Adrenal gland (tissue), 12 donors: ENCODE data around the gene TMEM175. TPM values are rescaled to one million over a fixed set of nuclear protein-coding genes. Genes with fewer than 3 reads are reported as not detected.
A peak's percentile ranks its signal among the peaks of the same experiment; 100 is the strongest.
"Not testable (repeated sequence)": the region's sequence is repeated elsewhere in the genome, so short reads cannot be mapped to it uniquely, and the experiment has no call there.

Source experiments
- DNase-seq, 7 donors: peaks; one replicate each; pipeline ENCODE4 v3.0.0-alpha.2; 2019 to 2020
- H3K27ac ChIP-seq, 5 donors: fragments of 200-600 bp; sonication (generic) in 4 of 5; 1 replicate in 3 of 5; 2 replicates in 2 of 5; pipeline versions ENCODE4 v1.5.1 to v1.8.0; 2016 to 2020; ENCODE audit warnings: mild to moderate bottlenecking in 1 of 5
- H3K27me3 ChIP-seq: fragments of 200-600 bp; 2 replicates; pipeline ENCODE4 v1.8.0; 2021
- H3K36me3 ChIP-seq, 2 donors: fragments of 200-600 bp; replicated peaks in 1 of 2; 1 replicate in 1 of 2; 2 replicates in 1 of 2; pipeline versions ENCODE4 v1.5.1 to v1.8.0; 2018 to 2022
- H3K4me1 ChIP-seq, 2 donors: fragments of 200-600 bp; replicated peaks in 1 of 2; 1 replicate in 1 of 2; 2 replicates in 1 of 2; pipeline versions ENCODE4 v1.5.1 to v1.8.0; 2018 to 2021
- H3K4me3 ChIP-seq, 4 donors: fragments of 200-600 bp; sonication (generic) in 3 of 4; one replicate each; pipeline ENCODE4 v1.5.1; 2016 to 2018
- H3K9me3 ChIP-seq, 3 donors: fragments of 200-600 bp; sonication (generic) in 1 of 3; replicated peaks in 1 of 3; 1 replicate in 2 of 3; 2 replicates in 1 of 3; pipeline versions ENCODE4 v1.5.1 to v1.8.0; 2016 to 2021
- CTCF ChIP-seq, 6 experiments: fragments of 450-650 bp in 4 of 6; fragments of 200-600 bp in 2 of 6; sonication (generic) in 1 of 6; IDR thresholded peaks; 1 replicate in 5 of 6; 2 replicates in 1 of 6; pipeline versions ENCODE4 v1.5.1 to v1.8.0; 2016 to 2021; ENCODE audit warnings: antibody characterized with exemption in 6 of 6, mild to moderate bottlenecking in 2 of 6, moderate library complexity in 1 of 6
- POLR2A ChIP-seq, 2 donors: fragments of 450-650 bp; IDR thresholded peaks; one replicate each; pipeline ENCODE4 v1.6.1; 2017; ENCODE audit warnings: antibody characterized with exemption in 2 of 2, mild to moderate bottlenecking in 2 of 2, moderate library complexity in 1 of 2
- WGBS, 4 donors: extraction: QIAGEN DNeasy Blood & Tissue Kit in 2 of 4; methylation state at CpG; one replicate each; pipeline versions ENCODE4 v1.1.5 to v1.1.7; 2013 to 2017; 5-methylcytosine and 5-hydroxymethylcytosine counted together
- intact Hi-C, 2 donors: fragments of 100-400 bp; cut with DNase I; formaldehyde crosslinking; loops; one replicate each; pipeline versions ENCODE4 v1.14.1 to v1.15.0; 2022 to 2023
- polyA plus RNA-seq, 3 donors: library from polyadenylated mRNA; stranded (reverse); fragments of 200-250 nt in 2 of 3; fragments of 350-450 nt in 1 of 3; fragmentation: Illumina TruSeq in 1 of 3; extraction: RNeasy Lipid Tissue Mini Kit (QIAGEN cat#74804) in 1 of 3; gene quantifications; one replicate each; pipeline ENCODE4 v1.2.3, GENCODE V29; 2013 to 2014
- total RNA-seq, 9 donors: library from RNA; depleted of rRNA in 4 of 9; stranded (reverse); fragments of >200 nt in 4 of 9; fragments of 120-200 nt in 1 of 9; fragmentation: NEBNext Ultra II Directional in 1 of 9; extraction: Animal tissue kit (Norgen Biotek cat#: 25700) in 1 of 9; gene quantifications; one replicate each; pipeline versions ENCODE4 v1.1.0 to v1.2.4, GENCODE V29; 2013 to 2023
- donor health status: healthy with polysubstance abuse.
- donor health status: Bipolar disorder and iron deficiency.
- donor health status: DM: yes; HTN: yes; CAD: no.
- donor health status: DM: no; HTN: no; CAD: no.
- donor health status: DM: no; HTN: no; CAD: no.
- donor health status: DM: yes; HTN: yes; CAD: no.

Gene TMEM175
- total and polyA plus RNA-seq, 12 donors: 20.2 to 142 (median 47.9) TPM

GRCh38 chr4:926538-926937 is 5.7 kb upstream of the TMEM175 start:
- Histone ChIP-seq H3K4me1 (peaks cover 5 to 44% of the 10 kb centered on the region in 2 donors), H3K27ac (no peak overlapping the region), H3K27me3 (no peaks in the 10 kb centered on the region), H3K36me3 (no peaks in the 10 kb centered on the region), H3K9me3 (no peaks in the 10 kb centered on the region), H3K4me3 (no peak overlapping the region)
- intact Hi-C loops: no loop called here
- no peak for DNase-seq
- TF ChIP-seq CTCF (IDR thresholded peaks at IDR 0.05): no peak
- TF ChIP-seq POLR2A (IDR thresholded peaks at IDR 0.05): no peak
- 71 to 88% (median 79%) methylated on average over 5 to 17 of the region's 17 CpGs for WGBS, 4 donors

GRCh38 chr4:927566-927965 is 4.7 kb upstream of the TMEM175 start:
- H3K9me3 ChIP-seq, H3K36me3 ChIP-seq, intact Hi-C loops, DNase-seq, H3K4me3 ChIP-seq, H3K27ac ChIP-seq, H3K27me3 ChIP-seq: not testable (repeated sequence)
- peaks cover 5 to 44% of the 10 kb centered on the region in 2 donors for H3K4me1 ChIP-seq
- 94 to 100% (median 94%) methylated on average over 7 to 21 of the region's 21 CpGs; no CpG with 5 or more reads in 1 of the 4 donors for WGBS, 4 donors

GRCh38 chr4:929096-929765 is 3.0 kb upstream of the TMEM175 start:
- Histone ChIP-seq H3K27me3 (no peaks in the 10 kb centered on the region), H3K4me3 (no peak overlapping the region), H3K4me1 (peaks cover 12 to 49% of the 10 kb centered on the region in 2 donors), H3K9me3 (no peaks in the 10 kb centered on the region), H3K36me3 (no peaks in the 10 kb centered on the region), H3K27ac (no peak overlapping the region)
- peak in 1 of 7 donors; percentile 18 for DNase-seq
- no peak for TF ChIP-seq POLR2A (IDR thresholded peaks at IDR 0.05)
- no peak for TF ChIP-seq CTCF (IDR thresholded peaks at IDR 0.05)
- intact Hi-C loops: no loop called here
- WGBS, 4 donors: 87 to 93% (median 92%) methylated on average over 17 of the region's 17 CpGs

GRCh38 chr4:930028-930551 is 2.2 kb upstream of the TMEM175 start:
- TF ChIP-seq POLR2A (IDR thresholded peaks at IDR 0.05) (no peak), CTCF (IDR thresholded peaks at IDR 0.05) (no peak)
- no peaks in the 10 kb centered on the region for H3K27me3 ChIP-seq
- intact Hi-C loops: no loop called here
- no peaks in the 10 kb centered on the region for H3K9me3 ChIP-seq
- no peaks in the 10 kb centered on the region for H3K36me3 ChIP-seq
- WGBS, 4 donors: 34 to 64% (median 51%) methylated on average over 3 of the region's 3 CpGs
- H3K4me3 ChIP-seq: no peak overlapping the region
- peak overlapping the region in 1 of 5 donors; percentile 98 for H3K27ac ChIP-seq
- peaks cover 12 to 45% of the 10 kb centered on the region in 2 donors for H3K4me1 ChIP-seq
- DNase-seq: peak in 1 of 7 donors; percentile 26

GRCh38 chr4:930827-931193 is 1.4 kb upstream of the TMEM175 start:
- DNase-seq: peak in 1 of 7 donors; percentile 23
- 46 to 53% (median 51%) methylated on average over 7 of the region's 7 CpGs for WGBS, 4 donors
- intact Hi-C loops: no loop called here
- H3K27ac ChIP-seq: peak overlapping the region in 4 of 5 donors; percentile 89 to 98 (median 95)
- peaks cover 12 to 43% of the 10 kb centered on the region in 2 donors for H3K4me1 ChIP-seq
- H3K27me3 ChIP-seq: no peaks in the 10 kb centered on the region
- H3K36me3 ChIP-seq: no peaks in the 10 kb centered on the region
- TF ChIP-seq POLR2A (IDR thresholded peaks at IDR 0.05): no peak
- TF ChIP-seq CTCF (IDR thresholded peaks at IDR 0.05): no peak
- no peaks in the 10 kb centered on the region for H3K9me3 ChIP-seq
- peak overlapping the region in 2 of 4 donors; percentile 78 to 99 for H3K4me3 ChIP-seq
